Stimulated activated CD4-positive, alpha-beta T cell treated with anti-CD3 and anti-CD28 coated beads, Interleukin-1b, Interleukin-23, amount 100 ng/mL, for 48 hours (primary cell): ENCODE results near the gene ANKS1A.
A peak's percentile ranks its signal among the peaks of the same experiment; 100 is the strongest.
"Not testable (repeated sequence)": the region's sequence is repeated elsewhere in the genome, so short reads cannot be mapped to it uniquely, and the experiment has no call there.

Experiments
- DNase-seq: peaks from one replicate; pipeline ENCODE4 v3.0.0-alpha.2; 2020

Gene ANKS1A

DNA sequence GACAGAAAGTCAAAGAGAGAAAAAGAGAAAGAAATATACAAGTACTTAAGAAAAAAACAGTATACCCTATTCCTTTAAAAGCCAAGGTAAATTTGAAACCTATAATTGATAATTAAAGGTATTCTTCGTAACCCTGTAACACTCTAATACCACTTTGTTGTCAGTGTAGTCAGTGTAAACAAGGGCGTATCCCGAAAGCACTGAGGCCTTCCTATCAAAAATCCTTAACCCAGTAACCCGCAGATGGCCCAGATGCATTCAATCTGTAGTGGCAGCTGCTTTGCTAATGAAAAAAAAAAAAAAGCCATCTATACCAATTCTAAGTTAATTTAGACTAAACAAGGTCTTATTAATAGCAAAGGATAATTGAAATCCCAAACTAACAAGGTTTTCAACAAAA is 110.9 kb downstream of the ANKS1A start:
- not testable (repeated sequence) for DNase-seq

DNA sequence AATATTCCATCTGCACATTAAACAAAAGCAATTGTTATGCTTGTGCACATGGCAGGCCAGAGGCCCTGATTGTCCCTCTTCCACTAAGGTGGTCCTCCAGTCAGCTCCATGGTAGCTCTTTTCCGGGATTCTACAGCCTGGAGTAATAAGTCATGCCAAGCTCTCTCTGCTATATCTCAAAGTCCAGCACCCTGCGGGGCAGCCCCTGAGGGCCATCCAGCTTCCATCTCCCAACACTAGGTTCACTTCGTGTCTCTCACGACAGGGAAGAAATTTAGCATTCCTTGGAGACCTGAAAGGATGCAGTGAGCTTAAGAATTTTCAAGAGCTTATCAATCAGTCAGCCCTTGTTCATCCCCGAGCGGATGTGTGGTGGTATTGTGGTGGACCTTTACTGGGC is 112.3 kb downstream of the ANKS1A start:
- not testable (repeated sequence) for DNase-seq

DNA sequence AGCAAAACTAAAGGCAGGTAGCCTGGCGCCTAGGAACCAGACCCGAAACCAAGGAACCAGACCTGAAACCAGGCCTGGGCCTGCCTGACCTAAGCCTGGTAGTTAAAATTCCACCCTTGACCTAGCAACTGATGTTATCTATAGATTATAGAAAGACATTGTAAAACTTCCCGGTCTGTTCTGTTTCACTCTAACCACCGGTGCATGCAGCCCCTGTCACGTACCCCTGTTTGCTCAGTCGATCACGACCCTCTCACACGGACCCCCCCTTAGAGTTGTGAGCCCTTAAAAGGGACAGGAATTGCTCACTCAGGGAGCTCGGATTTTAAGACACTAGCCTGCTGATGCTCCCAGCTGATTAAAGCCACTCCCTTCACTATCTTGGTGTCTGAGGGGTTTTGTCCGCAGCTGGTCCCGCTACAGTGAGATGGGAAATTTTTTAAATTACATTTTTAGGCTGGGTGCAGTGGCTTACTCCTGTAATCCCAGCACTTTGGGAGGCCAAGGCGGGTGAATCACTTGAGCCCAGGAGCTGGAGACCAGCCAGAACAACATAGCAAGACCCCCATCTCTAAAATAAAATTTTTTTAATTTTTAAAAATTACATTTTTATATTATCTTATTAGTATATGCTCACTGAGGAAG is 115.0 kb downstream of the ANKS1A start:
- not testable (repeated sequence) for DNase-seq

DNA sequence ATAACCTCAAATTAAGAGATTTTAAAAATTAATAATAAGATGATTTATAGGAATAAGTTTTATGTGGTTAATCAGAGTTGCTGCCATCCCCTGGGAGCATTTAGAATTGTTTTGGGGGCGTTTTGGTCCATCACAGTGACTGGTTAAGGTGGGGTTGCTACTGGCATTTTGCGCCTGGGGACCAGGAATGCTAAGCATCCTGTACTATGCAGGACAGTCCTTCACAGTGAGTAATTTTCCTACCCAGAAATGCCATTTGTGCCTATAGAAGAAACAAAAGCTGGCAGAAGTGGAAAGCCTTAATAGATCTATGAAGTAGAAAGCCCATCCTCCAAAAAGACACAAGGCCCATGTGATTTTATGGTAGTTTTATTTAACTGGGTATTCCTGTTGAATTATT is 118.0 kb downstream of the ANKS1A start:
- no peak for DNase-seq

DNA sequence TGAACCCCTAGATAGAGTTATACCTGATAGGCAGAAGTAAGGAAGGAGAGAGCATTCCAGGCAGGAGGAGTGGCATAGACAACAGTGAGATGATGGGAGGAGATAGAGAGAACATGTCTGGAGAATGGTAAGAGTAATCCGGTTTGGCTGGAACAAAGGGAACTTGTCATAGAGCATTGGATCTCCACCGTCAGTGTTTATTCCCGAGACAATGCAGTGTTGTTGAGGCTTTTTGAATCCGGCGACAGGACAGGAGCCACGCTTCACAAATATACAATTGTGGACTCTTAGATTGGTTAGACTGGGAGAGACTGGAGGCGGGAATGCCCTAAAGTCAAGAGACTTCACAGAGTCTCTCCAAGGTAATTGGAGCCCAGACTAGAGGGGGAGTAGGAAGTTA is 119.8 kb downstream of the ANKS1A start:
- no peak for DNase-seq

DNA sequence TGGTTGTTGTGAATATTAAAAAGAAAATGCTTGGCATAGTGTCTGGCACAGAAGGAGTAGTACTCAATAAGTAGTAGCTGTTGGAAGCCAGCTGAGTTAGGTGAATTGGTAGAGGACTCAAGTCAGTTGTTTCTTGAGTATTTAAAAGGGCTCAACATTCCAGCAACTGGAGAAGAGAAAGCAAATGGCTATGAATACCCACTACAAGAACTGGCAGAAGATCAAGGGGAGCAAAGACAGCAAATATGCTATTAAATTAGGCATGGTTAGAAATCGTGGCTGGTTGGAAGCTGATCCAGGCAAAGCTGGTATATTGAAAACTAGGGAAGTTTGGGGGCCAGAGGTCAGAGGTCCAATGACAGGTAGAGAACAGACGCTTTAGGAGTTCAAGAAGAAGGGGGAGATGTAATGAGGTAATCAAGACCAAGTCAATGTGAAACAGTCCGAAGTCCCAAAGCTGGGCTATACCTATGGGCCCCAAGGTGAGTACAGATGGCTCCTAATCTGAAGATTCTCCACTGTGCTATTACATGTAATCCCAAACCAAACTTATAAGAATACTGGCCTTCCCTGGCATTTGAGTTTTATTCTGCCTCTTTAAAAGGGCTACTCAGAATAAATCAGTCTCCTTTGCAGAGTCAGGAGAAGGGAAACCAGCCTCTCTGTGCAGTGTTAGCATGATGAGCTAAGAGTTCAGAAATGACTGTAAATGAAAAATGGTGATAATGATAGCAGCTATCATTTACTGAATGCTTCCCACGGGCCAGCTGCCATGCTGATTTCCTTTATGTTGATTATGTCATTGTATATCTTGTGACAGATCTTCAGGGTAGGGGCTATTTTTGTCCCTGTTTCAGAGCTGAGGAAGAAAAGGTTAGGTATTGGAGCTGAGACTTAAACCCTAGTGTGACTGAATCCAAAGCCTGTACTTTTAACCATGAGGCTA is 122.3 kb downstream of the ANKS1A start:
- peak; percentile 11 for DNase-seq

DNA sequence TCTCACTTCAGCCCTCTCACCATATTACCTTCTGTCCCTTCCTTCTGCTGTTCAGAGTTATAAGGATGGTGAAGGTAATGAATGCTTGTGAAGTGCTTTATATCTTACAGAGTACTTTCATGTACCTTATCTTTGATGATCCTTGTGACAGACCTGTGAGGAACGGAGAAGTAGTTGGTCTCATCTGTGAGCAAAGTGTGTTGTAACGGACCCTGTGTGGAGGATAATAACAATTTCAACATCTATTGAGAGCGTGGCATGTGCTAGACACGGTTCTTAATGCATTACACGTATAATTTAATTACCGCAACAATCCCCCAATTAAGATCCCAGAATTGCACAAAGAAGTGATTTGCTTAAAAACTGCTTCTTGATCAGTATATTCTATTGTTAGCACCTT is 124.6 kb downstream of the ANKS1A start:
- DNase-seq: no peak

DNA sequence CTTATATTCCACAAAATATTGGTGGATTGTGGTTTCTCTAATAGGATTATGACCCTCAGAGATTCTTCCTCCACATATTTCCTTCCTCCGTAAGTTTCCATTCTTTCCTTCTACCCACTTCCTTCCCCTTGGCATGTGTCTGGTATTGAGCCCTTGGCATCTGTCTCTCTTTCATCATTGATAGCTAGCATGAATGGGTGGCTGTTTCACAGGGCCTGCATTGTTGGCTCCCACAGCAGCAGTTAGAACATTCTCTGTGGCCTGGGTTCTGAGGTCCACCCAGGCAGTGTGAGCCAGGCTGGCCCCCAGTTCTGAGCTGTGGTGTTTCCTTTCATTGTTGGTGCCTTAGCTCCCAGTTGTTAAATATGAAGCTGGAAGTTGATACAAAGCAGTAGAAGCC is 125.3 kb downstream of the ANKS1A start:
- DNase-seq: no peak

DNA sequence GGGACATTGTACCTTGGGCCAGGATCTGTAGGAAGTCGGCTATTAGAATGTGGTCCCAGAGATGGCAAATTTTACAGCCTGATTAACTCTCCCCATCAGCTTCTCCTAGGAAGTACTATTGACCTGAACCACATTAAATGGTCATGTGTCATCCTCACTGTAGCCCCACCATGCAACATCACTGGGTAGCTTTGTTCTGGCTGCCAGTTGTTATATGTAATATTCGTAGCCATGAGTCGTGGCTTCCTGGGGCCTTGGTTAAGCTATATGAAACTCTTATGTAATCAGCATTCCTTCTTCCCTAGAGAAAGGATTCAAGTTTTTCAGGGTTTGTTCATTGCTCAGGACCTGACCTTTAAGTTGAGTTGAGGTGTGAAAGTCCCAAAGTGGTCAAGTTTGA is 125.7 kb downstream of the ANKS1A start:
- DNase-seq: no peak

DNA sequence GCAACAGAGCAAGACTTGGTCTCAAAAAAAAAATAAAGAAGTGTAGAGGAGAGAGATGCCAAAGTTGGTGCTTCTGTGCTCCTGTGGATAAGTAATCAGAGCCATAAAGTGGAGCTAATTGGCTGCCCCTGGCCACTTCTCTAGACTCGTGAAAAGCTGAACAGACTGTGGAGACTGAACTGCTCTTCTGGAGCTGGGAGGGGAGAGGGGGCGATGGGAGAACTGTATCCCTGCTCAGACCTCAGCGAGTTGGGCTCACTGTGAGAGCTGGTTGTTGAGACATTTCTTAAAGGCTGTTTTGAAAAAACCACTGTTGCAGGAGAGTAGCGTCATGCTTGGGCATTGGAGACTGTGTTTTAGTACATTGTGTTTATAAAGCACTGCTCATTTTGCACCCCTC is 126.4 kb downstream of the ANKS1A start:
- DNase-seq: no peak

DNA sequence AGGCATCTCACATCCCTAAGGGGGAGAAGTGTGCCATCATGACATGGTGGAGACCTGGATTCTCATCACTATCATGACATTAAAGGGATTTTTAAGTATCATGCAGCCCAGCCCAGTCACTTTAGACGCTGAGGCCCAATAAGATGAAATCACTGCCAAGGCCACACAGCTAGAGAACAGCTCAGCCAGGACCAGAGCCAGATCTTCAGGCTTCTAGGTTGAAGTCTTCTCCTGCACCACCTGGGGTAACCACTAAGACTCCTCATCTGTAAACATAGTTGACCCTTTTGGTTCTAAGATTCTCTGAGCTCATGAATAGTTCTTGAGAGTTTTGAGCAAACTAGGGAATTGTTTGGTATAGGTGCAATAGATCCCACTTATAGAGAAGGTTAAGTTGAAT is 126.9 kb downstream of the ANKS1A start:
- no peak for DNase-seq

DNA sequence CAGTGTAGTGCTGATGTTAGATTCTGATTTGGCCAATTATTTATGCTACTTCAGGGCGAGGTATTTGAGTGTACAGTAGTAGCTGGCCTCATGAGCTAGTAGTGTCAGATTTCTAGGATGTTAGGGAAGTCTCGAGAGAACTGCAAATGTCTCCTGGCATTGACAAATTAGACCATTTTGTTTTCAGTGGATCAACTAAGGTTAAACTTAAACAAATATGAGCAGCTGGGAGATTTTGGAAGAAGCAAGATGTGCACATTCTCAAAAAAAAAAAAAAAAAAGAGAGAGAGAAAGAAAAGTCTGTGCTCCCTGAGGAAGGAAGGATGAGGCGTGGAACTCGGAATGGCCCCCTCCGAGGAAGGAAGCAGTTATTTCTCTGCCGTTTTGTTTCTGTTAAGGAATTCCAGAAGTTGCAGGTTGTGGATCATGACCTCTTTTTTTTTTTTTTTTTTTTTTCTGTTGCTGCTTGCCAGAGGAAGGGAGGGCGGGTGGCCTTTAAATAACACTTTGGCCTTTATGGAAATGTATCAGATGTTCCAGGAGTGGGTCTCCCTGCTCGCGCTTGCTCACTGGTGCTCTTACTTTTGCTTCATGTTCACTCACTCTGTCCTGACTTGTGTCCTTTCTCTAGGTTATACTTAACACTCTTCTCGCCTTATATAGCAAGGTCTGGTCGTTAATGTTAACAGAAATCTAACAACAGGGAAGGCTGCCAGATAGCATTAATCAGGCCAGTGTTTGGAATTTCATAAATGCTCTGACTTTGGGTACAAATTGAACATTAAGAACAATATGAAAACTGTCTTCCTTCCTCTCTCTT is 127.7 kb downstream of the ANKS1A start:
- DNase-seq: no peak

DNA sequence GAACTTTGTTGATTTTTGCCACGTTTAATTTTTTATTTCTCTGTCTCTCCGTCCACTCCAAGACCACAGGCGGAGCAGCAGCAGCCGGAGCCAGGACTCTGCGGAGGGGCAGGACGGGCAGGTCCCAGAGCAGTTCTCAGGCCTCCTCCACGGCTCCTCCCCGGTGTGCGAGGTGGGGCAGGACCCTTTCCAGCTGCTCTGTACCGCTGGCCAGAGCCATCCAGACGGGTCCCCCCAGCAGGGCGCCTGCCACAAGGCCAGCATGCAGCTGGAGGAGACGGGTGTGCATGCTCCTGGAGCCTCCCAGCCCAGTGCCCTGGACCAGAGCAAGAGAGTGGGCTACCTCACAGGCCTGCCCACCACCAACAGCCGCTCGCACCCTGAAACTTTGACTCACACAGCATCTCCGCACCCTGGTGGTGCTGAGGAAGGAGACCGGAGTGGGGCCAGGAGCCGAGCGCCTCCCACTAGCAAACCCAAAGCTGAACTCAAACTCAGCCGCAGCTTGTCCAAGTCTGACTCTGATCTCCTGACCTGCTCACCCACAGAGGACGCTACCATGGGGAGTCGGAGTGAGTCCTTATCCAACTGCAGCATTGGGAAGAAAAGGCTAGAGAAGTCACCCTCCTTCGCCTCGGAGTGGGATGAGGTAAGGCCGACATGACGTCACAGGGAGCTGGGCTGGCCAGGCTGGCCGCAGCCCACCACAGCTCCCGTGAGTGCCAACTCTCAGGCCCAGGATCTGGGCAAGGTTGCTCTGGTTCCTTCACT is 128.5 kb downstream of the ANKS1A start:
- DNase-seq: no peak

DNA sequence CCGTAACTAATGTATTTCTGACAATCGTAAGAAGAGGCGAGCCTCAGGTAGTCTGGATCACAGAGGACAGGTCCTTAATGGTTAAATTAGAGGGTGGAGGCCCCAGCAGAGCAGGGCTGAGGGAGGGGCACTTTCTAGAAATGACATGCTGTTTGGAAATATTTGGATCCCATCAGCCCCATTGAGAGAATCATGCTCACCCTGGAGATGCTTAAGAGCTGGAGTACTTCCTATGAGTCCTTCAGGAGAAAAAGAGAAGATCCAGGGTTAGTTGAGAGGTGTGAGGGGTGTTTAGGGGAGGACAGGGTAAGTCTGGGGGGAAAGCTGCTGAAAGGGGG is 129.1 kb downstream of the ANKS1A start:
- DNase-seq: no peak

DNA sequence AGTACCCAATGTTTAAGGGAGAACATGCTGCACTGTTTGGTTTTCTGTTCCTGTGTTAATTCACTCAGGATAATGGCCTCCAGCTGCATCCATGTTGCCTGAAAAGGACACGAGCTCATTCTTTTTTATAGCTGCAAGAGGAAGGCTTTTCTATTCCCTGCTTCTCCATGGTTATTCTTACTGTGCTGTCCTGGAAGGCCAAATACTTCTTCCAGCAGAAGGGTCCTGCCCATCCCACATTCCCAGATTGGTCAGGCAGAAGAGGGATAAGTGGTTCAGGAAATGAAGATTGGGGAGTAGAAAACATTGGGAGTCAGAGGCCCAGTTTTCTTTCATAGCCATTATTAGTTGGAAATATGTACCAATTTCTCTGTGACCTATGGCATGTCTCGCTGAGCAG is 129.7 kb downstream of the ANKS1A start:
- DNase-seq: no peak

DNA sequence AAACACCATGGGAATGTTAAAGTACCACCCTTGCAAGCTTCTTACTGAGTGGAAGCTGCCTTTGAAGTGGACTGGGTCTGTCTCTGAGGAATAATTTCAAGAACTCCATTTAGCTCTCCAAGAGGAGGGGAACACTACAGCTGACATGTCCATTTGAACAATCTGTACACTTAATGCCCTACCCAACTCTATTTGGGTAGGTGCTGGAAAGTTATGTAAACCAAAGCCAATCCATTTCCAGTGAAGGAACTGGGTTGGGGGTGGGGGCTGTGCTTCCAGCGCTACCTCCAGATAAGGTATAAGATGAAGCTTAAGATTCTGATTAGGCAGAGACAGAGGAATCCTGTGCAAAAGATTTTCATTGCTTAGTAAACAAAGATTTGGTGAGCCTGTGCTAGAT is 130.1 kb downstream of the ANKS1A start:
- DNase-seq: no peak

DNA sequence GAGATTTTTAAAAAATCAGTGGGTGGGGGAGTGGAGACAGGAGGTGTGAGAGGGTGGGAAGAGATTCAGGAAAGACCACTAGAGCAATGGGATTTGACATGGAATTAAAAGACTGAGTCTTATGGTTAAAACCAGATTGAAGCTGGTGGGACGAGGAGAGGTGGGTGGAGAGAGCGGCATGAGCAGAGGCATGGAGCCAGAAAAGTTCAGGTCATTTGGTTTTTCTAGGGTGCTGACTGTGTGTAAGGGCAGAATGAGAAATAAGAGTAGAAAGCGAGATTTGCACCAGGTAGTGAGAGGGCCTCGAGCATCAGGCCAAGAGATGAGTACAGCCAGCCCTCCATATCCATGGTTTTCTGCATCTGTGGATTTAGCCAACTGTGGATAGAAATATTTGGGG is 130.8 kb downstream of the ANKS1A start:
- no peak for DNase-seq

DNA sequence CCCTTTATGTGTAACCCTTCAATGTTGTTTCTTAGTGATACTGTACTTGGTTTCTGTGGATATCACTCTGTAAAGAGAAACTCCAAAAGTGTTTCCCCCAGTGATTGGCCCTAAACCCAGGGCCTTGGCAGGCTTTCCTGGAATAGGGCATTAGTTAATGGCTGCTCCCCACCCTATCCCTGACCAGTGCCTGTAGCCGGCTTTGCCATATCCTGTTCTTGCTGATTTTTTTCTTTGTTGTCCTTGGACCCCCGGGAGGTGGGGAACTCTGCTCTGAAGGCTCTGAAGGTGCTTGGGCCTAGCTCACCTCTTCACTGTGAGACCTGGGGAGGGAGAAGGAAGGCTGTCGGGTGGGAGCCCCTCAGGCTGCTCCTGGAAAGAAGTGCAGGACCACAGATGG is 131.9 kb downstream of the ANKS1A start:
- no peak for DNase-seq

DNA sequence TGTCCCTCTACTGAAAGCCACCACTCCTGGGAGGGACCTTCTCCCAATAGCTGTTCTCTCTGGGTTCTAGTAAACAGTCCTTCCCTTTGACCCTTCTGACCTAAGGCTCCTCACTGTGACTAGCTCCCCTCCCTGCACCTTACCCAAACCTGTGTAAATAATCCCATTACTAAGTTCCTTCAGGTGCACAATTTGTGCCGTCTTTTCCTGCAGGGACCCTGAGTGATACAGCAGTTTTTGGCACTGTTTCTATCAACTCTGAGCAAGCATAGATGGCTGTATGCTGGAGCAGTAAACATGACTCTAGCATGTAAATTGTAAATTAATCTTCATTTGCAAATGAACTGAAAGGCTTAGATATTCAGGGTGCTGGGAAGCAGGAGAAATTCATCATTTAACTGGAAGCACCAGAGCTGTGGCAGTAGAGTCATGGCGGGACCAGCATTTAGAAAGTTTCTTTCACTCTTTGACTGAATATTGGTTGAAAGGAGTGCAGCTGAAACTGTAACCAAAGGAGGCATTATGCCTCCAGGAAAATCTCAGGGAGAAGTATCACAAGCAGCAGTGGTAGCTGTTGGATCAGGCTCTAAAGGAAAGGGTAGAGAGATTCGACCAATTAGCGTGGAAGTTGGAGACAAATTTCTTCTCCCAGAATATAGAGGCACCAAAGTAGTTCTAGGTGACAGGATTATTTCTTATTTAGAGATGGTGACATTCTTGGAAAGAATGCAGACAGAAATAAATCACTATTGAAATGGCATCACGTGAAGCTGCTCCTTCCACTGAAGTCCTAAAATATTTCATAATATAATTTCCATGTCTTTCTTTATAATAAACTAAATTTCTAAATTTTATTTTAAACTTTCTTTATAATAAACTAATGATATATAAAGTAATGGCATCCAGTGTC is 134.3 kb downstream of the ANKS1A start:
- no peak for DNase-seq

DNA sequence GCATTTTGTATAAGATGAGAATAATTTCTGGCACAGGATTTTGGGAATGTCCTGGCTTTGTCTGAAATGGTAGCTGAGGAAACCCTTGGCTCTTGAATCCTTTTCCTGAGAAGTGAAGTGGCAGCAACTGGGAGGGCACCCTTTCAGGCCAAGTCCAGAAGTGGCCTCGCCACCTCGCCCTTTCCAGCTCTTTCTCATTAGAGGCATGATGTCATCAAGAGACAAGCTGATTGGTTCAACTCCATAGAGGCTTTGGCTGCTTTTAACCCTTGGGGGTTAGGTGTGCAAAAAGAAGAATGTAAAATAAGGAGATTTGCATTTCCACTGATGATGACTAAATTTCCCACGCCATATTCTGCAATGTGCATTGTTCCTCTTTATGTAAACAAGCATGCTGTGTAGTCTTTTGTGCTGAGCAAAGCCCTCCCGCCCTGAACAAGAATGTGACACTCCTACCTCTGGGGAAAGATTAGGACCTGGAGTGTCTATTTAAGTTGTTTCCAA is 135.5 kb downstream of the ANKS1A start:
- DNase-seq: no peak
